Activated naive CD8-positive, alpha-beta T cell treated with anti-CD3 and anti-CD28 coated beads, Interleukin-2, amount 10 ng/mL, durations not matched to agents 7 days and 5 days (primary cell): ENCODE data around the gene GPR78. TPM values are rescaled to one million over a fixed set of nuclear protein-coding genes. Genes with fewer than 3 reads are reported as not detected.
"Not testable (repeated sequence)": the region's sequence is repeated elsewhere in the genome, so short reads cannot be mapped to it uniquely, and the experiment has no call there.

Source experiments
- ATAC-seq: fragments of 150-1000 bp; cut with Tn5 transposase; one replicate; pipeline ENCODE4 v1.10.0; 2021; ENCODE audit warnings: low read depth, moderate library complexity
- POLR2A ChIA-PET: fragments of 350-600 bp; sonication (Branson Sonifier 250); formaldehyde crosslinking; loops from one replicate; lab custom pipeline; 2021; ENCODE audit warnings: antibody characterized with exemption; lab: Charles Lee
- DNase-seq: peaks from one replicate; pipeline ENCODE4 v3.0.0; 2021
- H3K27ac Mint-ChIP-seq: one replicate; pipeline ENCODE4 v1.8.0; 2022; ENCODE audit warnings: mild to moderate bottlenecking, mixed read lengths
- H3K27me3 Mint-ChIP-seq: one replicate; pipeline ENCODE4 v1.8.0; 2022; ENCODE audit warnings: mild to moderate bottlenecking, moderate library complexity, mixed read lengths
- H3K36me3 Mint-ChIP-seq: one replicate; pipeline ENCODE4 v1.8.0; 2021; ENCODE audit warnings: mild to moderate bottlenecking, mixed read lengths
- H3K4me1 Mint-ChIP-seq: one replicate; pipeline ENCODE4 v1.8.0; 2021; ENCODE audit warnings: mixed read lengths
- H3K4me3 Mint-ChIP-seq: one replicate; pipeline ENCODE4 v1.8.0; 2022; ENCODE audit warnings: mild to moderate bottlenecking, moderate library complexity, mixed read lengths
- H3K9me3 Mint-ChIP-seq: one replicate; pipeline ENCODE4 v1.8.0; 2021; ENCODE audit warnings: mixed read lengths
- total RNA-seq, 2 experiments: library from RNA; stranded (reverse); gene quantifications; one replicate each; pipeline ENCODE4 v1.2.3, GENCODE V29; 2021

Gene GPR78
- total RNA-seq, 2 experiments from 2014 or later: not detected

DNA sequence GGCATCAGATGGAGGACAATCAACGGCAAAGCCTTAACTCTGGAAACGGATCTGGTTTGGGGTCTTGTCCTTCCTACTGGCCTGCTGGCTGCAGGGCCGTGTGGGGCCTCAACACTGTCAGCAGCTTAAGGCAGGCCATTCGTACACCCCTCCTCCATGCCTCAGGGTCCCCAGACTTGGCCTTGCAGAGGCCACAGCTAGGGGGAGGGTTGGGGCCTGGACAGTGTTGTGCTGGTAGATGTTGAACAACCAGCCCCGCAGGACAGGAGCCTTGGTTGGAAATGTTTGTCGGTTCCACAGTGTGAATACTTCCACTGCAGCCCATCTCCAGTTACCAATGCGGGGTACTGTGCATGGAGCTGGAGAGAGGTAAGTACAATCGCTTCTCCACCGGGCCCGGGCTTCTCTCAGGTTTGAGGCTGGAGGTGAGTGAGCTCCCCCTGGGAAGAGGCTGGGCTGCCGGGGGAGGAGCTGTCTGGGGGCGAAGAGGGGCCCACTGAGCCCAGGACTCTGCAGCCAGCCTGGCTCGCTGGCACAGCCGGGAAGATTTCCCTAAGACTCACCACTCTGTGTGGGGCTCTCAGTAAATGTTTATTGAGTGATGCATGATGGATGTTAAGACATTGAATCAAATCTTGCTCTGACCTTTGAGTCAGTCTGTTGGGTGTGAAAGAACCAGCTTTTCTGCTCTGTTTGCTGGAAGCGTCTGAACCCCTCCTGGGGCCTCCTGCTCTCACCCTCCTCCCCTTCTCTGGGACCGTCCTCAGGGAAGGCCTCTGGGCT, 19.7 kb upstream of the GPR78 start:
- POLR2A ChIA-PET: no interaction called here
- DNase-seq: no peak
- H3K9me3 Mint-ChIP-seq: no peaks in the 10 kb centered on the region
- ATAC-seq: no peak
- H3K27ac Mint-ChIP-seq: no peak overlapping the region
- H3K4me1 Mint-ChIP-seq: no peaks in the 10 kb centered on the region
- no peak overlapping the region for H3K4me3 Mint-ChIP-seq
- H3K36me3 Mint-ChIP-seq: no peaks in the 10 kb centered on the region
- no peaks in the 10 kb centered on the region for H3K27me3 Mint-ChIP-seq

DNA sequence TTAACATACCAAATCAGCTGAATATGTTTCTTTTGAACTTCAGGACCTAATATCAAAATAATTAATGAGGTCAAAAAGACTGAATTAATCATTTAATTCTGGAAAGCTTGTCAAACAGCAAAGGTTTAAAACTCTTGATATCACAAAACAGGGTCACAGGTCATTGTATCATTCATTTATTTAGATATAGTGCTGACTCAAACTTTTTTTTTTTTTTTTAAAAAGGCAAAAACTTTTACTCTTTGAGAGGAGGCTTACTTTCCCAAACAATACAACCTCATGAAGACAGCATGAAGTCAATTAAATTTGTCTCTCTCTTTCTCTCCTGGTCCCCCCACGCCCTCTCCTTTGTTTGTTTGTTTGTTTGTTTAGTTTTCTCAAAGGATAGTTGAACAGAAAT, 15.6 kb upstream of the GPR78 start:
- H3K27ac Mint-ChIP-seq: no peak overlapping the region
- DNase-seq (no peak), ATAC-seq (no peak)
- POLR2A ChIA-PET: no interaction called here
- no peaks in the 10 kb centered on the region for H3K4me1 Mint-ChIP-seq
- no peaks in the 10 kb centered on the region for H3K9me3 Mint-ChIP-seq
- H3K36me3 Mint-ChIP-seq: no peaks in the 10 kb centered on the region
- H3K27me3 Mint-ChIP-seq: peaks cover 7% of the 10 kb centered on the region
- no peak overlapping the region for H3K4me3 Mint-ChIP-seq

DNA sequence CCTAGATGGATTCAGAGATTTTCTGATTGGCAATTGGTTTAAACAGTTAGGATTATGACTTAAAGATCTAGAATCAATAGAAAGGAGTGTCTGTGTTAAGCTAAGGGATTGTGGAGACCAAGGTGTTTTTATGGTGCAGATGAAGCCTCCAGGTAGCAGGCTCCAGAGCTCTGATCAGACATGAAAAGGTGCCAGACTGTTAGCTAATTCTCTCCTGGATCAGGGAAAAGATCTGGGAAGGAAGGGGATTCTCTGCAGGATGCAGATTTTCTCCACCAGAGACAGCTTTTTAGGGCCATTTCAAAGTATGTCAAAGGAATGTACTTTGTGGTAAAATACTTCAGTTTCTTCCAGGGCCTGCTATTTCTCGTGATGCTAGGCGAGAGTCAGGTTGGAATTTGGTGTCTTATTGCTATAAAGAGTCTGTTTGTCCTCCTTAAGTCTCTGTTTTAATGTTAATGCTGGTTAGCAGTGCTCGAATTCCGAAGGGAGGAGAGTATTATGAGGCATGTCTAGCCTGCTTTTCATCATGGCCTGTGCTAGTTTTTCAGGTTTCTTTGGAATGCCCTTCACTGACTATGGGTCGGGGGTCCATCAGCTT, 12.0 kb upstream of the GPR78 start:
- ATAC-seq: no peak
- Mint-ChIP-seq H3K4me1 (no peaks in the 10 kb centered on the region), H3K36me3 (no peaks in the 10 kb centered on the region), H3K9me3 (no peaks in the 10 kb centered on the region), H3K27ac (no peak overlapping the region), H3K4me3 (no peak overlapping the region), H3K27me3 (peaks cover 7% of the 10 kb centered on the region)
- no peak for DNase-seq
- POLR2A ChIA-PET: no interaction called here

DNA sequence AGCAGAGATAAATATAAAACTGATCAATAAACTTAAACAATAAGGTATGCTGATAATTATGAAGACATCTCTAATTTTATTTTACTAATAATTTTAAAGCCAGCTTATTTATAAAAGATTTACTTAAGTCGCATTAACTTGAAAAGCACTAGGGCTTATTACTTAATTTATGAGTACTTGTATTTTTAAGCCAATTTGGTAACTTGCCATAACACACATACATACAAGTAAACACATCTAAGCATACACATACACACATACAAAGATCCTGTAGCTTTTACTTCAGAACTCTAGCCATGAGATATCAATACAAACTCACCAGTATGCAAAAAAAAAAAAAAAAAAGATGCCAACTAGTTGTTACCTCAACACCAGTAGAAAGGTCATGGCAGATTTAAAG, 10.0 kb upstream of the GPR78 start:
- Mint-ChIP-seq H3K4me1 (no peaks in the 10 kb centered on the region), H3K9me3 (no peaks in the 10 kb centered on the region), H3K36me3 (no peaks in the 10 kb centered on the region), H3K4me3 (no peak overlapping the region), H3K27ac (no peak overlapping the region), H3K27me3 (peaks cover 7% of the 10 kb centered on the region)
- POLR2A ChIA-PET: no interaction called here
- DNase-seq: no peak
- no peak for ATAC-seq

DNA sequence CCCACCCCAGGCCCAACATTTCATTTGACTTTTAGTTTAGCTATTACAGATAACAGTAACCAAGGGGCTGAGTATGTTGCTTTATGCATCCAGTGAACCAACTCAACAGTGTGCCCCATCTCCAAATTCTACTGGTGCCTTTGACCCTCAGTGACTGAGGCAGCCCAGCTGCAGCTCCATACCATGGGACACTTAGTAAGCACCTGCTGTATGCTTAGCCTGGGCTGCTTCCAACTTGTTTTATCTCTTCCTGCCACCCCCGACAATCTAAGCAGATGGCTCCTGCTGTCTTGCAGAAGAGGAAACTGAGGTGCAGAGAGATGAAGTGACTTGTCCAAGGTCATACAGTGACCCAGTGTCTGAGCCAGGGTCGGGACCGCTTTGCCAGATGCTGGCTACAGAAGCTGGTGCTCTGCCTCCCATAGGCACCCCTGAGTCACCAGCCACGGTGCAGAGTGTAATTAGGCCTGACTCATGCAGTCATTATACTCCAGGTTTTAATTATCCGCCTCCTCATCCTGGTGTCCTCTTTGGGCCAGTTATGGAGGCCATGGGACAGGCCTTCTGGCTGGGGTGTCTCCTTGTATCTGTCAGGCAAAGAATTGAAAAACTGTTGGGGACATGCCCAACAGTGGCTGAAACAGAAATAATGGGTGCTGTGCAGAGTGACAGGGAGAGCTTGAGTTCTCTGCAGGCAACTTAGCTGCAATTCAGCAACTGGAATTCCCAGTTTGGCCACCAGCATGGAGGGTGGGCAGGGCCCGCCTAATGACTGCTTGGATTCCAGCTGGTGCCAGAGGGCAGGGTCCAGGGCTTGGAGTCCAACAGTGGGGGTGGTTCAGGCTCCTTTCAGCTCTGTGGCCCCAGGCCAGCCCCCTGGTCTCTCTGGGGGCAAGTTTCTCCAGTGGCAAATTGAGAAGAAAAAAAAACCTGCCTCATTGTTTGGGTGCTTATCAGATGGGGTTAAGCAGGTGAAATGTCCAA, 8.2 kb upstream of the GPR78 start:
- Mint-ChIP-seq H3K9me3 (no peaks in the 10 kb centered on the region), H3K27me3 (peaks cover 7% of the 10 kb centered on the region), H3K4me3 (no peak overlapping the region), H3K27ac (no peak overlapping the region), H3K4me1 (no peaks in the 10 kb centered on the region), H3K36me3 (no peaks in the 10 kb centered on the region)
- POLR2A ChIA-PET: no interaction called here
- ATAC-seq: no peak
- no peak for DNase-seq

DNA sequence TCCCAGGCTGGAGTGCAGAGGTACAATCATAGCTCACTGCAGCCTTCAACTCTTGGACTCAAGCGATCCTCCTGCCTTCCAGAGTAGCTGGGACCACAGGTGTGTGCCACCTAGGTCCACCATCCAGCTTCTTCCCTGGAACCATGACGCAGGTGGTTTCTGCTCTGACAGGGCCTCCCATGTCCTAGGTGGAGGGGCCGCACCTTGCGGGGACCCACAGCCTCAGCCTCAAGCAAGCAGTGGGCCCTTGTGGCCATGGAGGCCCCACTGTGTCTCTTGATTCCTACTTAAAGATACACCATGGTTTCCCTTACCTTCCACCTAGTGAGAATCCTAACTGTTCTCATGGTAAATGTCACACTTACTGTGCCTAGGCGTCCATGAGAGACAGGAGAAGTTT, 6.9 kb upstream of the GPR78 start:
- H3K27me3 Mint-ChIP-seq: peaks cover 2% of the 10 kb centered on the region
- no peak overlapping the region for H3K4me3 Mint-ChIP-seq
- H3K27ac Mint-ChIP-seq: no peak overlapping the region
- no peaks in the 10 kb centered on the region for H3K36me3 Mint-ChIP-seq
- H3K4me1 Mint-ChIP-seq: no peaks in the 10 kb centered on the region
- no peak for DNase-seq
- no peaks in the 10 kb centered on the region for H3K9me3 Mint-ChIP-seq
- POLR2A ChIA-PET: no interaction called here
- ATAC-seq: no peak

DNA sequence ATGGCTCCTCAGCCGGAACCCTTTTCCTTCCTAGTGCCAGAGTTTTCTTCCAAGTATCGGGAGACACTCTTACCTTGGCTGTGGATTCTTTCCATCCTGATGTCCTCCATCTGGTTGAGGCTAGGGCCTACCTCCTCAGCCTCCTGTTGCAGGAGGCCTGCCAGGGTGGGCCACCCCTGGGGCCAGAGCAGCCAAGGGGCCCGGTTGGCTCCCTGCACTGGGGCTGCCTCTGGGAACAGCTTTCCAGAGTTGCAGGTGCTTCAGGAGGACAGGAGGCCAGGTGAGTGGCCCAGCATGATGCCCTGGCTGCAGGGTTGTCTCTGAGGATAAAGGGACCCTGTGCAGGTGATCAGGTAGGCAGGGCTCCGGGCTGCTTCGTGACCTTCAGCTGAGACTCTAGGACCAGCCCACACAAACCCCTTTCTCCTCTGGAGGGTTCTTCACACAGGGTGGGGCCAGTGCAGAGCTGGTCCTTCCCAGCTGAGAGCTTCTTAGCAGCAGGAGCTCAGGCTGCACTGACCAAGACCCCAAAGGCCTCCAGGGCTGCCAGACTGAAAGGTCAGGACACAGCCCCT, 5.3 kb upstream of the GPR78 start:
- no peak overlapping the region for H3K4me3 Mint-ChIP-seq
- DNase-seq (no peak), ATAC-seq (no peak)
- no peak overlapping the region for H3K27ac Mint-ChIP-seq
- H3K9me3 Mint-ChIP-seq: no peaks in the 10 kb centered on the region
- H3K36me3 Mint-ChIP-seq: no peaks in the 10 kb centered on the region
- POLR2A ChIA-PET: no interaction called here
- H3K27me3 Mint-ChIP-seq: no peaks in the 10 kb centered on the region
- no peaks in the 10 kb centered on the region for H3K4me1 Mint-ChIP-seq

DNA sequence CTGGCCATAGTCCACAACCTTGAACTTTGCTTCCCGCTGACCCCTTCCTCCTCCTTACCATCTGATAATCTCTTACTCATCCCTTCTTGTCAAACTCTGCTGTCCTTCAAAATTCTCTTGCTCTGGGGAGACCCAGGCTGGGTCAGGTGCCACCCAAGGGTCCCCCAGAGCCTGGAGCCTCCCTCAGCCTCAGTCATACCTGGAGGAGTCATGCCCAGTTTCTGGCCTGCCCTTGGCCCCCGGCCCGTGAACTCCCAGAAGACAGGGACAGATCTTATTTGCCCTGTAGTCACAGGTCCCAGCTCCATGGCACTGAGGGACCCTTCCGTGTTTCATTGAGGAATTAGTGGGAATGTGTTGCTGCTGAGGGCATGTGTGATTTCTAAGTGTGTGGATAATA, 4.7 kb upstream of the GPR78 start:
- H3K9me3 Mint-ChIP-seq: no peaks in the 10 kb centered on the region
- no peak for ATAC-seq
- no peaks in the 10 kb centered on the region for H3K36me3 Mint-ChIP-seq
- peaks cover 2% of the 10 kb centered on the region for H3K27me3 Mint-ChIP-seq
- no peak overlapping the region for H3K4me3 Mint-ChIP-seq
- H3K4me1 Mint-ChIP-seq: no peaks in the 10 kb centered on the region
- POLR2A ChIA-PET: no interaction called here
- no peak for DNase-seq
- no peak overlapping the region for H3K27ac Mint-ChIP-seq

DNA sequence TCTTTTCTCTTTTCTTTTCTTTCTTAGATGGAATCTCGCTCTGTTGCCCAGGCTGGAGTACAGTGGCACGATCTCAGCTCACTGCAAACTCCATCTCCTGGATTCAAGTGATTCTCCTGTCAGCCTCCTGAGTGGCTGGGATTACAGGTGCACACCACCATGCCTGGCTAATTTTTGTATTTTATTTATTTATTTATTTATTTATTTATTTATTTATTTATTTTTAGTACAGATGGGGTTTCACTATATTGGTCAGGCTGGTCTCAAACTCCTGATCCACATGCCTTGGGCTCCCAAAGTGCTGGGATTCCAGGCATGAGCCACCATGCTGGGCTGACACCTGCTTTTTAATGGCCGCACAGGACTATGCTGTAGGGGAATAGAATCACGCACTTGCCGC, 3.6 kb upstream of the GPR78 start:
- POLR2A ChIA-PET, H3K36me3 Mint-ChIP-seq, DNase-seq, H3K4me3 Mint-ChIP-seq, H3K4me1 Mint-ChIP-seq, H3K27me3 Mint-ChIP-seq, ATAC-seq, H3K9me3 Mint-ChIP-seq, H3K27ac Mint-ChIP-seq: not testable (repeated sequence)

DNA sequence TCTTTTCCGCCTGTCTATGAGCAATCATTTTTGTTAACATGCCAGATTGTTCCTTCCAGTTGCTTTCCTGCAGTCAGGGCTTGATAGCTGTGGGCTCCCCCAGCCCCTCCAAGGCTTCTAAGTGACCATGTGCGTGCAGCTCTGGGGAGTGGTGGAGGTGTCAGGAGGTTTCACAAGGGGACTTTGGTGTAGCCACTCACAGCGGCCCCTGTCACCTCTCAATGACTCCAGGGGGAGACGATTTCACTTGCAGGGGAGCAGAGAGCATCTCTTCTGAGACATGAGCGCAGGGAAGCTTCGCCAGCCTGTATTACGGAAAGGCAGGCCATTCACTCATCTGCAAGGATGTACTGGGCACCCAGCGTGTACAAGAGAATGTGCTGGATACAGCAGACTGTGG, 3.1 kb upstream of the GPR78 start:
- no peaks in the 10 kb centered on the region for H3K4me1 Mint-ChIP-seq
- ATAC-seq: no peak

DNA sequence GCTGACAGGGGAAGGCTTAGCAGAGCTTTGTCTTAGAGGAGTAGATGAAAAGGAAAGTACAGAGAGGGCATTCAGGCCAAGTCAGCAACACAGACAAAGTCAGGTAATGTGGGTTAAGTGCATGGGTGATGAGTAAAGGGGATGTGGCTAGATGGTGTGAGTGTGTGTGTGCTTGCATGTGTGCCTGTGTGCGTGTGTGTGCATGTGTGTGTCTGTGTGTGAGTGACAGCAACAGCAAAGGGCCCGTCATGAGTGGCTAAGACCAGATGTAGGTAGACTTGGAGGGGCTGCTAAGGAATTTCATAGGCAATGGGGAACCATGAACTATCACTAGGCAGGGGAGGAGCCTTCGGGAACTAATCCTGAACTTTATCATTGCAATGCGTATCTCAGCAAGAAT, 2.2 kb upstream of the GPR78 start:
- no peak for ATAC-seq
- Mint-ChIP-seq H3K27ac (no peak overlapping the region), H3K9me3 (no peaks in the 10 kb centered on the region), H3K27me3 (peaks cover 2% of the 10 kb centered on the region), H3K36me3 (no peaks in the 10 kb centered on the region), H3K4me3 (no peak overlapping the region), H3K4me1 (no peaks in the 10 kb centered on the region)
- POLR2A ChIA-PET: no interaction called here
- no peak for DNase-seq

More for the DNA sequence above, 3.1 kb upstream of the GPR78 start:
- no peak overlapping the region for H3K27ac Mint-ChIP-seq
- no peaks in the 10 kb centered on the region for H3K36me3 Mint-ChIP-seq
- DNase-seq: no peak
- POLR2A ChIA-PET: no interaction called here
- H3K27me3 Mint-ChIP-seq: peaks cover 2% of the 10 kb centered on the region
- H3K4me3 Mint-ChIP-seq: no peak overlapping the region
- no peaks in the 10 kb centered on the region for H3K9me3 Mint-ChIP-seq

DNA sequence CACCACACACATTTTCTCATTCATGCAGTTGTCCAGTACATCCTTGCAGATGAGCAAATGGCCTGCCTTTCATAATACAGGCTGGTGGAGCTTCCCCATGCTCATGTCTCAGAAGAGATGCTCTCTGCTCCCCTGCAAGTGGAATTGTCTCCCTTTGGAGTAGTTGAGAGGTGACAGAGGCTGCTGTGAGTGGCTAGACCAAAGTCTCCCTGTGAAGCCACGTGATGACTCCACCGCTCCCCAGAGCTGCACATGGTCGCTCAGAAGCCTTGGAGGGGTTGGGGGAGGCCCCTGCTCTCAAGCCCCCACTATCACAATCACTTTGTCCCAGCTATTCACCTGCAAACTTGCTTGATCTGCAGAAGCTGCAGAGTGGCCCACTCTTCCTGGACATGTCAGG, 1.5 kb upstream of the GPR78 start:
- H3K4me3 Mint-ChIP-seq: no peak overlapping the region
- POLR2A ChIA-PET: no interaction called here
- no peak for ATAC-seq
- DNase-seq: no peak
- H3K27me3 Mint-ChIP-seq: peaks cover 2% of the 10 kb centered on the region
- H3K4me1 Mint-ChIP-seq: no peaks in the 10 kb centered on the region
- no peaks in the 10 kb centered on the region for H3K36me3 Mint-ChIP-seq
- no peaks in the 10 kb centered on the region for H3K9me3 Mint-ChIP-seq
- no peak overlapping the region for H3K27ac Mint-ChIP-seq

DNA sequence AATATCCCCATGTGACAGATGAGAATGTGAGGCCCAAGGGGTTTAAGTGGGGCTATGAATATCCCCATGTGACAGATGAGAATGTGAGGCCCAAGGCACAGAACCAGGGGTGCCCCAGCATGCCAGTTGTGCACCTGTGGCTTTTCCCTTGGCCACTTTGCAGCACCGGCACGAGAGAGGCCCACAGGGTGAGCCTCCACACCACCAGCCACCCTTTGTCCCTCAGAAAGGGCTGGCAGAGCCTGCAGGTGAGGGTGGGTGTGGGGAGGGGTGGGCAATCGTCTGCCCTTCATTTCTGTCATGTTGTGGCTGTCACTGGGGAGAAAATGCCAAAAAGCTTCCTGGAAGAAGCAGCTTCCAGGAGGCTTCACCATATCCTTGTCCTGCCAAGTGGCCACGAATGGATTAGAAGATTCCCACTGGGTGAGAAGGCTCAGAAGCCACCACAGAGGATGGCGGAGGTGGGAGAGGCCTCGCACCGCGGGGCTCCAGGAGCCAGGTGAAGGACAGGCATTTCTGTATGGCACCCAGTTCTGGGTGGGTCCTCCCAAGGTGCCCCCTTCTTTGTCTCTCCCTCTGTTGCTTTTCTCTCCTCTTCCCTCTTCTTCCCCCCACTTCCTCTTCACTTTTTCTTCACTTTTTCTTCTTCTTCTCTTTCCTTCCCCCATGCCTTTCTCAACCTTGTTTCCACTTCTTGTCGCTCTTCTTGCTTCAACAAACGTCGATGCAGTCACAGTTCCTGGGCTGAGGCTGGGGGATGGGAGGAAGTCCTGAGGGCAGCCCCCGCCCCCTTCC, 469 bp upstream of the GPR78 start:
- no peak for ATAC-seq
- POLR2A ChIA-PET: no interaction called here
- Mint-ChIP-seq H3K36me3 (no peaks in the 10 kb centered on the region), H3K27ac (no peak overlapping the region), H3K9me3 (no peaks in the 10 kb centered on the region), H3K4me3 (no peak overlapping the region), H3K27me3 (peaks cover 2% of the 10 kb centered on the region), H3K4me1 (no peaks in the 10 kb centered on the region)
- DNase-seq: no peak
